22Rv1 (cell line): ENCODE results near the gene MAPK6.

Experiments
- CTCF ChIP-seq: fragments of 450-650 bp; IDR thresholded peaks from 2 replicates; pipeline ENCODE4 v1.5.1; 2017; ENCODE audit warnings: mild to moderate bottlenecking
- ZFX ChIP-seq: fragments of 450-650 bp; IDR thresholded peaks from 2 replicates; pipeline ENCODE4 v1.6.1; 2017; ENCODE audit warnings: antibody characterized with exemption, borderline replicate concordance

- TF ChIP-seq CTCF (no peak), ZFX (no peak)
These were observed 19.0 kb downstream of the MAPK6 start for GRCh38 chr15:52037889-52038505.
